Measurements from ENCODE around the gene GLB1L3.

The GLB1L3 gene, protein sequence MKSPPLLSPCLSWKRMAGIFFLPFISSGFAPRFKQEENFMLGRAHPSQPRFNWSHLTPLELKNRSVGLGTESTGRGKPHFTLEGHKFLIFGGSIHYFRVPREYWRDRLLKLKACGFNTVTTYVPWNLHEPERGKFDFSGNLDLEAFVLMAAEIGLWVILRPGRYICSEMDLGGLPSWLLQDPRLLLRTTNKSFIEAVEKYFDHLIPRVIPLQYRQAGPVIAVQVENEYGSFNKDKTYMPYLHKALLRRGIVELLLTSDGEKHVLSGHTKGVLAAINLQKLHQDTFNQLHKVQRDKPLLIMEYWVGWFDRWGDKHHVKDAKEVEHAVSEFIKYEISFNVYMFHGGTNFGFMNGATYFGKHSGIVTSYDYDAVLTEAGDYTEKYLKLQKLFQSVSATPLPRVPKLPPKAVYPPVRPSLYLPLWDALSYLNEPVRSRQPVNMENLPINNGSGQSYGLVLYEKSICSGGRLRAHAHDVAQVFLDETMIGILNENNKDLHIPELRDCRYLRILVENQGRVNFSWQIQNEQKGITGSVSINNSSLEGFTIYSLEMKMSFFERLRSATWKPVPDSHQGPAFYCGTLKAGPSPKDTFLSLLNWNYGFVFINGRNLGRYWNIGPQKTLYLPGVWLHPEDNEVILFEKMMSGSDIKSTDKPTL

DNA sequence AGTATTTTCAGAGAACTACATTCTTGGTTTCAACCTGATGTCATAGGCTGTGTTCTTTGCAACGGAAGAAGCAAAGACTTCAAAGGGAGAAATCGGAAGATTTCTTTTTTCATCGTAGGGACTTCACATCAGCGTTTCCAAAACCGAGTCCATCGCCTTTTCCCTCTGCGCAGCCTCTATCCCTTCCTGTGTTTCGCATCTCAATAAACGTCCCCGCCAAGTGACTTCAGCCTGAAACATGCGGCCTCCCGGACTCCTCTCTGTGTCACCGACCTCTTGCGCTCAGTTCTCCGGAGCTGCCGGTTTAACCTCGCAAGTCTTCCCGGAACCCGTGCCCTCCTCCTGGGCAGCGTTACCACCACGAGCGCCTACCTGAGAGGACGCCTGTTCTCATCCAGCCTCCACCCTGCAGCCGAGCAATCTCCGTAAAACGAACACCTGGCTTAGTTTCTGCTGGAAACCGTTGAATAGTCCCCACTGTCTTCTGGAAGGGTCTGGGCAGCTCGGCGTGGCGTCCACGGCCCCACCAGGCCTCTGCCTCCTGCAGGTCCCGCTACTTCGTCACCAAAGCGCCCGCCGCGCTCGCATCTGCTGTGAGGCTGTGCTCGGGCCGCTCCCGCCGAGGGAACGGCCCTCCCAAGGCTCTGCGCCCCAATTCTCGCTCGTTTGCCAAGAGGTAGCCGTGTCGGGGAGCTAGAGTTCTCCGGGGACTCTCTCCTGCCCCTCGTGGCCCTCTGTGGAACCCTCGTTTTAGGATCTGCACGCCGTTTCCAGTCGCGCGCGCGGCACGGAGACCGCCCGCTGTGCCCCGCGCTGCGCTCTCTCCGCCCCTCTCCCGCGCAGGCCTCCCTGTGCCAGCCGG lies at the start of gene GLB1L3:
Gene GLB1L3 (plus strand): TSS at position 846 of the 862 bp plus-strand sequence. CDS start 362 bp downstream, outside the sequence.
- DNase-seq: peak; percentile 47

DNA sequence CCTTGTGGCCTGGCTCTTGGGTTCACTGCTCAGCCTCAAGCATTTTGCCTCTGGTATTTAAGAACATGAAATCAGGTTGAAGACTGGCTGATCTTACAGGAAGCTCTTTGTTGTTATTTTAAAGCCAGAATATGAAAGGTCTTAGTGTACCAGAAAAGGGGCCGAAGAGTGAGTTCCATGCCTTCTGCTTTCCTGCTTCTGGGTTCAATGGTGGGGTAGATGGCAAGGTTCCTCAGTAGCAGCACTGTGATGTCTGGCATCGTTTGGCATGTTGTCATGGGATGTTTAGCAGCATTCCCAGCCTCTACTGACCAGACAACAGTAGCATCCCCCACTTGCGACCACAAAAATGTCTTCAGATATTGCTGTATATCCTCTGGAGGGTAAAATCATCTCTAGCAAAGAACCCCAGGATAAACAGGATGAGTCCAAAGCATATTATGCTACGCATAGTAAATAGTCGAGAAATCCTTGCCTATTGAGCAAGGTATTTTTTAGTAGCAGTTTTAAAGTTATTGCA lies 49.3 kb upstream of the GLB1L3 start:
- DNase-seq: no peak

DNA sequence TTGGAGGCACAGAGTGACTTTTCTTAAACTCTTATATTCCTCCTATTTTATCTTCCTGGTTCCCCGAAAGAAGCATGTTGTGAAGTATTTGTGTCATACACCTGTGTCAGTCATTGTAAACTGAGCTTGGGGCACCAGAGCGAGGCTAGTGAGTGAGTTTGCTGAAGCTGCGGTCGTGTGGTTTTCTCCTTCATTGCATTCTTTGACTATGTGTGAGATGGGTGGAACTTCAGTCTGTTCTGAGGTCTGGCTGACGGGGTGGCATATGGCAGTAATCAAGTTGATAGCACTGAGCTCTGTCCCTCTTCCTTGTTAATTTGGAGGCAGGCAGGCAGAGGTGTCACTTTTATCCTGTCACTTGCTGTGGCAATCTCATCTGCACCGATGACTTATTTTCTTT lies 47.6 kb upstream of the GLB1L3 start:
- DNase-seq: no peak

DNA sequence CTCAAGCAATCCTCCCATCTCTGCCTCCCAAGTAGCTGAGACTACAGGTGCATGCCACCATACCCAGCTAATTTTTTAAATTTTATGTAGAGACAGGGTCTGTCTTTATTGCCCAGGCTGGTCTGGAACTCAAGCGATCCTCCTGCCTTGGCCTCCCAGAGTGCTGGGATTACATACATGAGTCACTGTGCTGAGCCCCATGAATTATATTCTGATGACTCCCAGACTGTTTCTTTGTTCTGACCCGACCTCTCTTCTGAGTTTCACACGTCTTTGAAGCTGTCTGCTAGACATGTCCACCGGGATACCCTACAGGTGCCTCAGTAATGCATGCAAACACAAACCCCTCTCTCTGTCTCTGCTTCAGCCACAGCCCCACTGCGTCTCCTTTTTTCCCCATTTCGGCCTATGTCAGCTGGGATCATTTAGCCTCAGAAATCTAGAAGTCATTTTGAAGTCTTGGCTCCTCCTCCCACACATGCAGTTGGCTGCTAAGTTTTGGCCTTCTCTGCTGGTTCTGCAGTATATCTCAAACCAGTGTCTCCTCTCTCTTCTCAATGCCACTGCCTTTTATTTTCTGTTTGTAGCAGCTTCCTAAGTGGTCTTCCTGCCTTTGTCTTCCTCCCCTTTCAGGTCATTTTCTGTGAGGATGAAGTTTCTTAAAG lies 46.9 kb upstream of the GLB1L3 start:
- DNase-seq: no peak

DNA sequence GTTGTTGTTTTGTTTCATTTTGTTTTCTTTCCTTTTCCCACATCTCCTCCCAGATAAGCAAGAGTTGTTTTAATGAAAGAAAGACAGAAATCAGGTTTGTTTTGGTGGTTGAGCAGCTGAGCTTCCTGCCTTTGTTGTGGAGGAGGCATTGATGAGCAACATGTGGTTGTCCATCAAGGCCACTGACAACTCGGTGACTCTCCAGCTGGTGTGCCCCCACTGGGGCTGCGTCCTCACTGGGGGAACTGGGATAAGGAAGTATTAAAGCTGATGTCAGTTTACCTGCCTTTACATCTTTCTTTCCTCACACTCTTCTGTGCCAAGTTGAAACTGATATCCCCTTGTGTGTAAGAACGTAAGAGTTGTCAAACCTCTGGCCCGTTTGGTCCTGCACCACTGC lies 45.8 kb upstream of the GLB1L3 start:
- DNase-seq: no peak

DNA sequence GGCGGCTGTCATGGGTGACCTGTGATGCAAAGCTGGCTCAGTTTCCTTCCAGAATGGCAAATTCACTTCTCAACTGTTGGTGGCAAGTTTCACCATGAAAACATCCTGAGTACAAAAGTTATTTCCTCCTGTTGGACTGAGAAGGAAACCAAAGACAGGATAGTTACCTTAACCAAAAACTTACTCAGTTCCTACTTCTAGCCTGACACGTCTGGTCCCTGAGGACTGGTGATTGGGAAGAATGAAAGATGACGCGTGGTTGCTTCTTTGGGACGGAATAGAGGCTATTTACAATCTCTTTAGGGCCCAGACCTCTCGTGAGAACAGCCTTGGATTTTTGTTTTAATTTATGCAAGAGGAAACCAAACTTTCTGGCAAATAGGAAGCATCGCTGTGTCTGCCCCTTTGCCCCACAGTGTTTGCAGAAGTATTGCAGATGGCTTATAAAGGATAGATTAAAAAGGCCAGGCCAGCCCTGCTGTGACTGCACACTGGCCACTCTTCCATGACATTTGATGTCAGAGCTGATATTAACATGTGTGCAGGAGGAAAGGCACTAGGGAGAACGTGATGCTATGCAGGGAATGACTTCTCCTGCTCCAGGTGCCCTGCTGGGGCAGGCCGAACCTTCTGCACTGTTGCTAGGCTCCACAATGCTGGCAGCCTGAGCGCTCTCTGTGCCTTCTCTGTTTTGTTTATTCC lies 44.1 kb upstream of the GLB1L3 start:
- no peak for DNase-seq

DNA sequence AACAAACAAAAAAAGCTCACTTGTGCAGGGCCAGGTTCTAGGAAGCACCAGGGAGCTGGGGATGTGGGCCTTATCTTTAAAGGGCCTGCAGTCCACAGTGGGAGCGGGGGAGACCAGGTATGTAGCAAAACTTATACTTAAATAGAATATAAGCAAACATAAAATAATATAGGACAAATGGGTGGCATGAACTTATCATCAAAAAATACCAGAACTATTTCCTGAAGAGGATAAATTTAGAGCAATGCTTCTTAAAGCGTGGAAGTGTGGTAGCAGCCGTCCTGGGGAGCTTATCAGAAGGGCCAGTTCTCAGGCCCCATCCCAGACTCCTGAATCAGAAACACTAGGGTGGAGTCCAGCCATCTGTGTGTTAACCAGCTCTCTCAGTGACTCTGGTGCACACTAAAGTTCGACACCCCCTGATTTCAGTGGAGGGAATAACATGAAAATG lies 42.4 kb upstream of the GLB1L3 start:
- DNase-seq: no peak

DNA sequence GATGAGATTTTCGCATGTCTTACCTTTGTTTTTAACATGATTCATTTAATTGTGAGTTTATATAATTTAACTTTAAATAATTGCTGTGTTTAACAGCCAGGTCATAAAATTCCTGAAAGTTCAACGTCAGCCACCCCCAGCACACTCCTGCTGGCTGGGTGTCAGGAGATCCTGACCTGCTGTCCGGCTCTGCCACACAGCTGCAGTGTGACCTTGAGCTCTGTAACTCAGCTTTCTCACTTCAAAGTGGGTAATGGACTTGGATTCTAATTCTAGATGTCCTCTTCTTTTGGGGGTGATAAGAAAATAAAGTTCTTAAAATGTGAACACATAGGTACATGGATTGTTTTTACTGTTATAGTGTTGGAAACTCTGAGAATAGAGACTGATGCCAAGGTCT lies 40.8 kb upstream of the GLB1L3 start:
- DNase-seq: no peak

DNA sequence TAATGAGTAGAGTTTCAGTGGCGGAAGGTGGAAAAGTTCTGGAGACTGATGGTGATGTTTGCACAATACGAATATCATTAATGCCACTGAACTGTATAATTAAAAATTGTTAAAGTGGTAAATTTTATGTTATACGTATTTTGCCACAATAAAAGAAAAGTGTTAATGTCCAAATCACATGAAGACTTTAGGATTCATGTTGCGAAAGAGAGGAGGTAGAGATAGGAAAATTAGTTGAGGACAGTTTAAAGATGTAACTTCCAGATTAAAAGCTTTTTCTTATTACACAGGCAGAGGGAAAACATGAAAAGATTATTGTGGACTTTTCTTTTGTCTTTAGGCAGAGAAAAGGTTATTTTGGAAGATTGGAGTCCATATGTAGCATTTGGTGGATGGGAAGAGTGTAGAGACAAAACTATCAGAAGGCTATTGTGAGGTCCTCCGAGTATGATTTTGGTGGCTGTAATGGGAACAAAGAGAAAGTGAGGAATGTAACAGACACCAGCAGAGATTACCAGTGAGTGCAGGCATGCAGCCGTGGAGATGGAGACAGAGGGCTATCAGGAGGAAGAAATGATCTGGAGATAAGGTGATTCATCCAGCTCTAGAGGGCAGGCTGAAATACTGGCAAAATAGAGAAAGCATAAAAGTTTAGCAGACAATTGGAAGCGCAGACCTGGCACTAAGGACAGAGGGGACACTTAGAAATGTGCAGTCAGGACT lies 39.2 kb upstream of the GLB1L3 start:
- DNase-seq: no peak

DNA sequence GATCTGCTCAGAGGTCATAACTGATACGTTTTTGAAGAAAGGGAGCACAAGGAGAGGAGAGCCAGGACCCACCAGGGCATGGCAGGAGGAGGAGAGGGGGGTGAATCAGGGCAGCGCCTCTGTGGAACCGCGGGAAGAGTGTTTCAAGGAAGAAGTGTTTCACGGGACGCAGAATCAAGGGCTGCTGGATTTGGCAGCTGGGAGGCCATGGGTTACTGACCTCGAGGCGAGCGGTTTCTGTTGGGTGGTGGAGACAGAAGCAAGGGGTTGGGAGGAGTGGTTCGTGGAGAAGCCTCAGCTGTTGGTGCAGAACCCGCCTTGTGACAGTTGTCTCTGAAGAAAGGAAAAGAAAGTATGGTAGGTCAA lies 38.6 kb upstream of the GLB1L3 start:
- no peak for DNase-seq

DNA sequence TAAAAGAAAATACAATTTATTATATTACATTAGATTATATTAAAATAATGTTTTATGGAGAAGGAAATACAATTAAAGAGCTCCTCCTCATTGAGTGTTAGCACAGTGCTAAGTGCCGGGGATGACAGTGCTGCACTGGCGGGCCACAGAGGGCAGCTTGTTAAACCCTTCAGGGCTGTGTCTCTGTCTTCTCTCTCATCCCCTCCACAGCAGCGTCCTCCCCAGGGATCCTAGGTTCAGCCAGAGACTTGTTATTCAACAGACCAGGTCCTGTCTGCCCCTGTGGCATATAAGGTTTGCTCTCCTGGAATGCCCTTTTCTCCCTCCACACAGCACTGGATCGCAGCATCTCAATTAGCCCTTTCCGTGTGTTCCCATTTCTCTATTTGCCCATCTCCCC lies 37.2 kb upstream of the GLB1L3 start:
- no peak for DNase-seq

DNA sequence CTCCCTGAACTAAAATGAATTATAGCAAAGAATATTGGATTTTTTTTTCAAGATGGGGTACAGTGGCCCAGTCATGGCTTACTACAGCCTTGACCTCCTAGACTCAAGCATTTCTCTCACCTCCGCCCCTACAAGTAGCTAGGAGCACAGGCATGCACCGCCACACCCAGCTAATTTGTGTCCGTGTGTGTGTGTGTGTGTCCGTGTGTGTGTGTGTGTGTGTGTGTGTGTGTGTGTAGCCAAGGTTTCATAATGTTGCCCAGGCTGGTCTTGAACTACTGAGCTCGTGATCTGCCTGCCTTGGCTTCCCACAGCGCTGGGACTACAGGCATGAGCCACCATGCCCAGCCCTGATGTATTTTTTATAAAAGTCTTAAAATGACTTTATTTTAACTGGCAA lies 35.6 kb upstream of the GLB1L3 start:
- no peak for DNase-seq

DNA sequence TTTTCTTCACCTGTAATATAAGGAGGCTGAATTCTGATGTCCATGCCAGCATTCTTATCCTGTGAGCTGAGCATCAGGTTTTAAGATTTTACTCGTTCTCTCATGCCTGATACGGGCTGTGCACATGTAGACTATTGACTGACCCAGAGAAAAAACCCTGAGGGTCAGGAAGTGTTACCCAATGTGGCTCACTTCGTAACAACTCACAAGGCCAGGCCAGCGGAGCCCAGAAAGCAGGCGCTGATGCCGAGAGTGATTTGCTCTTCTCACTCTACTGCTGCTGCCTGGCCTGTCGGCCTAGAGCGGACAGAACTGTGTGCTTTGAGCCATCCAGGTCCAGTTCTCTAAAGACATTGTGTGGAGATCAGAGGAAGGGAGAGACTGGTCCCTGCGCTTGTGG lies 33.8 kb upstream of the GLB1L3 start:
- no peak for DNase-seq

DNA sequence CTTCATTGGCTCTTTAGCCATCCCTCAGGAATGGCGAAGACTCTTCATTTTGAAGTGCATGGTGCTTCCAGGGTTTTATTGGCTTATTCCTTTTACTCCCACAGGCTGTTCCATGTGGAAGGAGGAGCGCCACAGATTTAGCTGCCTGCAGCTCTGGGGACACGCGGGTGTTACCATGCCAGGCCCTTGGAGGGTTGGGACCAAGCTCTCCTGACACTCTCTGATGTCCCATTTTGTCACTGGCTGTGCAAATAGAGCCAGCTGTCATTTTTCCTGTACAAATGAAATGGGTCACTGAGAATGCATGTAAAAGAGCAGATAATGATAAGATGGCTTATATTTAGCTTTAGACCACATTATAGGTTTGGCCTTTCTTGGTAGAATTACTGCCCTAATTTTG lies 32.3 kb upstream of the GLB1L3 start:
- DNase-seq: no peak

DNA sequence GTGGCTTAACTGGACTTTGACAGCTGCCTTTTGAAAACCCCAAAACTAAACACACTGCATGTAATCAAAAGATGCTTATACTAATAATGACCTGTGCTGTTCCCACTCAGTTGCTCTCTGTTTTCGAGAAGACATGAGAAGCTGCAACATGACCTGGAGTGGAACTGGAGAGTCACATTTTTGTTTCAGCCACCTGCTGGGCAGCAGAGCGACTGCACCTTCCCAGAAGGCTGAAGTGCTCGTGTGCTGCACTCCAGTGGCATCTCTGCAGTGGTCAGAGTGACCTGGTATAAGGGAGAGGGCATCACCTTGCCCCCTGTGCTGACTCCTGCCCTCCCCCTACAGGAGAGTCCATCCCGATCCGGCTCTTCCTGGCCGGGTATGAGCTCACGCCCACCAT lies 31.6 kb upstream of the GLB1L3 start:
- no peak for DNase-seq

DNA sequence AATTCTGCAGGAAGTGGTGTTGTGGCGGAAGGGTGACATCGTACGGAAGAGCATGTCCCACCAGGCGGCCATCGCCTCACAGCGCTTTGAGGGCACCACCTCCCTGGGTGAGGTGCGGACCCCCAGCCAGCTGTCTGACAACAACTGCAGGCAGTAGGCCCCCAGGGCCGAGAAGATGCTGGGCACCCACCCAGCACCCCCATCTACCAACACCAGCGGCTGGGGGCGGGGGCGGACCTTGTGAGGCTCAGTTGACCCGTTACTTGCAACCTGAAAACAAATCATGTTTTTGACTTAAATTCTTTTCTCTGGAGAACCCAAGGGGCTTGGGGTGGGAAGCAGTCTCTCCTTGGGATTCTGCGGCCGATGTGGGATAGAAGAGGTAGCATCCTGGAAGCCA lies 30.7 kb upstream of the GLB1L3 start:
- no peak for DNase-seq

DNA sequence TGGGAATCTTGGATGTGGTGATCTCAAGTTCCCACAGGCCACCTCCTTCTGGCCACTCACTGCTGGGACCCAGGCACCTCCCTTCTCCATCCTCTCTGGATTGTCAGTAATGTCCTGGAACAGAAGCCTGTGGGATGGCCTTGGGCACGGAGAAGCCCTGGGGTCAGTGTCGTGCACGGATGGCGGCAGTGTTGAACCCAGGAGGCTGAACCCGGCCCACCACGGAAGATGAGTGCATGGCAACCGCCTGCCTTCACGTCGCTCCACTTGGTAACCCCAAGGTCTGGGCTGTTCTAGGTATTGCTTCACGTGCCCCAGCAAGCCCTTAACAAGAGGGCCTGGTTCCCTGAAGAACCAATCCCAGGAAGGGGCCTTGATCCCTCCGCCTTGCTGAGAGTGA lies 30.1 kb upstream of the GLB1L3 start:
- no peak for DNase-seq

DNA sequence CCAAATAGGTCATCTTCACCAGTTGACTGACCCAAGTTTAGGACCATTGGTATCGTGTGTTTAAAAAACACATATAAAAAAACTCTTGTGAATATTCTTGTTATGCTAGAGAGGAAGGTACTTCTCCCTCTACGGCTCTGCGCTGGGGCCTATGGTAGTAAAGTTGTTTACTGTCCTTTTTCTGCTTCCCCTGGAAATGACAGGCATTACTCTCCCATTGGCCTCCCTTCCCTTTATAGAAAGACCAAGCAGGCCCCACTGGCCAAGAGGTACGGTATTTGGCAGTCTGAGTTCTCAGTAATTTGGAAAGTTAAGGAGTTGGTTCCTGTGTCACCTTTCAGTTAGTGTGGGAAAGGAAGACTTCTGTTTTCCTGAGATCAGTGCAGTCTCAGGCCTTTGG lies 29.5 kb upstream of the GLB1L3 start:
- no peak for DNase-seq

DNA sequence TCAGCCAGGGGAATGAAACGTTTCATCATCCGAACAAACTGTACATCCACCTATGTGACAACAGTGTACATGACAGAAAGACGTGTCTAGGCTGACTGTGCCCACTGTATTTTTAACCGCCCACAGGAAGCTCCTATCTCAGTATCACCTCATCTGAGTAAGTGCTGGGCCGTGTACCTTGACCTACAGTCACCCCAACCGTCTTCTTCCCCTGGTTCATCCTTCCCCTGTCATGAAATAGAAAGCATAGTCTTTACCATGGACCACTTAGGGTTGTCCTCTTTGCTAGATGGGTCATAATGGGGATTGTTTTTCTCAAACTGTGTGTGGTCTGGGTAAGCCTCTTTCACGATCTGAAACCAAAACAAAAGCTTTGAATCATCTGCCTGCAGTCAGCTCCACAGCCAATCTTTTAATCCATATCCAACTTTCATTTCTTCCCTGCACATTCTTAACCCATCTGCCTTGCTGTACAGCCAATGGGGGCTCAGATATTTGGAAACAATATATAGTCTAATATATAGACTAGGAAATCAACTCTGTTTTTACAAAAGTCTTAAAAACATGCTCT lies 27.2 kb upstream of the GLB1L3 start:
- no peak for DNase-seq

DNA sequence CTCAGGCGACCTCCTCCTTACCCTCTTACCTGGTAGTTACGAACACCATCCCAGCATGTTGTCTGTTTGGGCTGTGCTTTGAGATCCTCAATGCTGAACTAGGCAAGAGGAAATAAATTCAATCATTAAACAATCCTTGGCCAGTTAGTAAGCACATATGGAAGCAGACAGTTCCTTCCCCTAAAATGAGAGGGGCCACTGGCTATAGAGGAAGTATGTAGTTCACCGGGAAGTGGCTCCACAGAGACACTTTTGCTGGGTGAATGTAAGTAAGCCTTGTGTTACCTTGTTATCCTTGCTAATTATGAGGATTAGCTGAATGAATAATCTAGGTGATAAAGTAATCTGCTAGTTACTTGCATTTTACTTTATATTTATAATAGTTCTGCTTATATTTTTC lies 25.9 kb upstream of the GLB1L3 start:
- no peak for DNase-seq

DNA sequence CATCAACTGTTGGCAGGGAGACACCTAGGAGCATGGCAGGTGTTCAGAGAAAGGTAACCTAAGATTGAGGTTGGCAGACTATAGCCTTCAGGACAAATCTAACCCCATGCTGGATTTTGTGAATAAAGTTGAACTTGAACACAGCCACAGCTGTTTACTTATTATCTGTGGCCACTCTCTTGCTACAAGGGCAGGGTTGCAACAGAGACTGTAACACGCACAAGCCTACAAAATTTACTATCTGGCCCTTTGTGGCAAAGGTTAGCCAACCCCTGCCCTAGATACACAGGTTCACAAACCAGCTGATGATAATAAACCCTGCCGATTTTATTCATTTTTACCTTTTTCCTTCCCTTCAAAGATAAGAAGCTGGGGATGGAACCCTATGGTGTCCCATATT lies 25.5 kb upstream of the GLB1L3 start:
- no peak for DNase-seq

Measured in NCI-H2107 (cell line).